SK-N-SH treated with all-trans-retinoic acid at 6 μM for 48 hours (cell line): ENCODE data around the gene PRSS33.
A peak's percentile ranks its signal among the peaks of the same experiment; 100 is the strongest.

ENCODE experiments used
- ATAC-seq: fragments of 200-7000 bp; cut with Tn5 transposase; 3 replicates; pipeline ENCODE4 v1.9.1; 2020; ENCODE audit warnings: mild to moderate bottlenecking, moderate library complexity
- CREB5 ChIP-seq: fragments of 250-450 bp; sonication (Bioruptor Pico); IDR thresholded peaks from 2 replicates; pipeline ENCODE4 v1.5.1; 2020; ENCODE audit warnings: low read depth, mild to moderate bottlenecking, moderate library complexity
- CSDC2 ChIP-seq: fragments of 250-450 bp; sonication (Bioruptor Pico); IDR thresholded peaks from 2 replicates; pipeline ENCODE4 v1.5.0; 2020; ENCODE audit warnings: mild to moderate bottlenecking, moderate library complexity
- CSRNP3 ChIP-seq: fragments of 250-450 bp; sonication (Bioruptor Pico); IDR thresholded peaks from 2 replicates; pipeline ENCODE4 v1.5.1; 2021; ENCODE audit warnings: mild to moderate bottlenecking, moderate library complexity
- ESRRG ChIP-seq: fragments of 250-450 bp; sonication (Bioruptor Pico); IDR thresholded peaks from 2 replicates; pipeline ENCODE4 v1.6.1; 2021; ENCODE audit warnings: mild to moderate bottlenecking
- GLIS3 ChIP-seq: fragments of 250-450 bp; sonication (Bioruptor Pico); IDR thresholded peaks from 2 replicates; pipeline ENCODE4 v1.5.0; 2020; ENCODE audit warnings: mild to moderate bottlenecking, moderate library complexity
- ISL1 ChIP-seq: fragments of 250-450 bp; sonication (Bioruptor Pico); IDR thresholded peaks from 2 replicates; pipeline ENCODE4 v2.1.2; 2022; ENCODE audit warnings: mild to moderate bottlenecking, moderate library complexity
- OSR1 ChIP-seq: fragments of 250-450 bp; sonication (Bioruptor Pico); IDR thresholded peaks from 2 replicates; pipeline ENCODE4 v1.8.0; 2022; ENCODE audit warnings: moderate library complexity, mild to moderate bottlenecking, inconsistent platforms
- PATZ1 ChIP-seq: fragments of 250-450 bp; sonication (Bioruptor Pico); IDR thresholded peaks from 2 replicates; pipeline ENCODE4 v1.8.0; 2020; ENCODE audit warnings: mild to moderate bottlenecking, moderate library complexity, borderline replicate concordance
- POU6F1 ChIP-seq: fragments of 250-450 bp; sonication (Bioruptor Pico); IDR thresholded peaks from 2 replicates; pipeline ENCODE4 v1.8.0; 2021; ENCODE audit warnings: low read depth, mild to moderate bottlenecking, moderate library complexity, borderline replicate concordance
- PPARA ChIP-seq: fragments of 250-450 bp; sonication (Bioruptor Pico); IDR thresholded peaks from 2 replicates; pipeline ENCODE4 v1.5.0; 2020; ENCODE audit warnings: mild to moderate bottlenecking, borderline replicate concordance
- SNAI2 ChIP-seq: fragments of 250-450 bp; sonication (Bioruptor Pico); IDR thresholded peaks from 2 replicates; pipeline ENCODE4 v1.5.0; 2020; ENCODE audit warnings: mild to moderate bottlenecking, moderate library complexity
- TOX ChIP-seq: fragments of 250-450 bp; sonication (Bioruptor Pico); IDR thresholded peaks from 2 replicates; pipeline ENCODE4 v1.8.0; 2021; ENCODE audit warnings: mild to moderate bottlenecking, moderate library complexity, borderline replicate concordance
- TSHZ2 ChIP-seq: fragments of 250-450 bp; sonication (Bioruptor Pico); IDR thresholded peaks from 2 replicates; pipeline ENCODE4 v1.5.0; 2020; ENCODE audit warnings: mild to moderate bottlenecking, moderate library complexity
- ZC3H10 ChIP-seq: fragments of 250-450 bp; sonication (Bioruptor Pico); IDR thresholded peaks from 2 replicates; pipeline ENCODE4 v1.5.1; 2021; ENCODE audit warnings: mild to moderate bottlenecking, moderate library complexity
- ZFP30 ChIP-seq: fragments of 450-650 bp; formaldehyde crosslinking; IDR thresholded peaks from 2 replicates; pipeline ENCODE4 v1.5.0; 2022; ENCODE audit warnings: mild to moderate bottlenecking, moderate library complexity
- ZNF565 ChIP-seq: fragments of 450-650 bp; formaldehyde crosslinking; conservative IDR thresholded peaks from 2 replicates; pipeline ENCODE4 v1.5.0; 2020; ENCODE audit warnings: low read depth, mild to moderate bottlenecking, moderate library complexity
- ZNF8 ChIP-seq: fragments of 450-650 bp; formaldehyde crosslinking; IDR thresholded peaks from 2 replicates; pipeline ENCODE4 v1.5.0; 2020; ENCODE audit warnings: mild to moderate bottlenecking, moderate library complexity

The PRSS33 gene

GRCh38 chr16:2822496-2822895, 35.1 kb upstream of the PRSS33 start (continued):
- TF ChIP-seq TSHZ2 (CRISPR knock-in tag) = no peak
- no peak for TF ChIP-seq POU6F1
- TF ChIP-seq, all 23 proteins: peak for 0

- no peak for TF ChIP-seq PATZ1 (CRISPR knock-in tag)
- no peak for TF ChIP-seq ZFP30 (CRISPR knock-in tag)
- TF ChIP-seq PPARA (CRISPR knock-in tag) = no peak
- TF ChIP-seq CREB5 = no peak
- no peak for TF ChIP-seq ESRRG
- TF ChIP-seq CSRNP3 (CRISPR knock-in tag) = no peak
- no peak for TF ChIP-seq CSDC2
- ATAC-seq = no peak
Observed at GRCh38 chr16:2822158-2822495, 34.8 kb upstream of the PRSS33 start.

- no peak for TF ChIP-seq TOX (CRISPR knock-in tag)
- TF ChIP-seq GLIS3 (CRISPR knock-in tag) = no peak
- no peak for TF ChIP-seq TSHZ2 (CRISPR knock-in tag)
- no peak for TF ChIP-seq ZNF8 (CRISPR knock-in tag)
- TF ChIP-seq SNAI2 (CRISPR knock-in tag) = no peak
- TF ChIP-seq, all 23 proteins: peak for 0
- peak; percentile 48 for ATAC-seq
Observed at GRCh38 chr16:2821487-2822157, 34.3 kb upstream of the PRSS33 start.

GRCh38 chr16:2820836-2821486, 33.6 kb upstream of the PRSS33 start:
- ATAC-seq = no peak; the same call in 2 of the 3 replicates
- TF ChIP-seq ZNF8 (CRISPR knock-in tag) (no peak), ISL1 (no peak), CSDC2 (no peak), ZC3H10 (CRISPR knock-in tag) (no peak), GLIS3 (CRISPR knock-in tag) (no peak), ZNF565 (no peak), OSR1 (CRISPR knock-in tag) (no peak), TSHZ2 (CRISPR knock-in tag) (no peak), SNAI2 (CRISPR knock-in tag) (no peak), CREB5 (no peak)
